Endothelial cell of umbilical vein (primary cell): ENCODE results near the gene MIB2. TPM values are rescaled to one million over a fixed set of nuclear protein-coding genes. Genes with fewer than 3 reads are reported as not detected.

Source experiments
- BruUV-seq: library from RNA; stranded (reverse); fragments of 400-500 nt; replicated peaks from 2 replicates; lab custom pipeline; 2021; lab: Mats Ljungman, UMichigan
- CTCF ChIA-PET: fragments of 300-600, 350-600 bp; sonication (Branson Sonifier 250); formaldehyde crosslinking; loops from one replicate; lab custom pipeline; 2021; ENCODE audit warnings: antibody characterized with exemption, inconsistent platforms; lab: Charles Lee
- POLR2A ChIA-PET: fragments of 300-600, 350-600 bp; sonication (Branson Sonifier 250); formaldehyde crosslinking; loops from one replicate; lab custom pipeline; 2021; ENCODE audit warnings: antibody characterized with exemption, inconsistent platforms; lab: Charles Lee
- DNase-seq: peaks from one replicate; pipeline ENCODE4 v3.0.0-alpha.2; 2011; ENCODE audit warnings: low read depth, low spot score
- FAIRE-seq: peaks from 2 replicates; lab custom pipeline; 2011; peaks lifted over from hg19 to GRCh38; lab: Jason Lieb, UNC
- H2AFZ ChIP-seq: 2 replicates; pipeline ENCODE4 v1.6.0; 2012; ENCODE audit warnings: low read depth, low read length, control low read depth, inconsistent platforms
- H3K27ac ChIP-seq: 2 replicates; pipeline ENCODE4 v1.5.1; 2011; ENCODE audit warnings: low read depth, mild to moderate bottlenecking, control low read depth, low read length, moderate library complexity; ENCODE audit not compliant: insufficient read depth
- H3K27me3 ChIP-seq, 2 experiments: 2 replicates each; pipeline versions ENCODE4 v1.6.0 to v1.6.1; 2011; ENCODE audit warnings: low read length in 2 of 2, mixed read lengths in 1 of 2; ENCODE audit not compliant: control insufficient read depth in 2 of 2, insufficient read depth in 2 of 2
- H3K36me3 ChIP-seq, 2 experiments: 2 replicates in 1 of 2; 3 replicates in 1 of 2; pipeline ENCODE4 v1.5.1; 2011; ENCODE audit warnings: low read length in 2 of 2, mild to moderate bottlenecking in 1 of 2, moderate library complexity in 1 of 2; ENCODE audit not compliant: control insufficient read depth in 2 of 2, insufficient read depth in 2 of 2; ENCODE audit errors: extremely low read depth in 1 of 2
- H3K4me1 ChIP-seq: 3 replicates; pipeline ENCODE4 v1.5.1; 2011; ENCODE audit warnings: mild to moderate bottlenecking, low read length; ENCODE audit not compliant: control insufficient read depth, insufficient read depth; ENCODE audit errors: extremely low read depth
- H3K4me2 ChIP-seq: 2 replicates; pipeline ENCODE4 v1.6.1; 2011; ENCODE audit warnings: low read length, control low read depth, mixed read lengths; ENCODE audit not compliant: insufficient read depth
- H3K4me3 ChIP-seq, 3 experiments: fragments of 200-600 bp in 1 of 3; sonication (generic), shearing (Covaris generic) in 1 of 3; replicated peaks in 1 of 3; 2 replicates each; pipeline ENCODE4 v1.5.1; 2011 to 2016; ENCODE audit warnings: control low read depth in 3 of 3, low read length in 3 of 3, mild to moderate bottlenecking in 2 of 3, inconsistent platforms in 1 of 3, low read depth in 1 of 3, moderate library complexity in 1 of 3; ENCODE audit not compliant: insufficient read depth in 1 of 3
- H3K79me2 ChIP-seq: 2 replicates; pipeline ENCODE4 v1.6.0; 2012; ENCODE audit warnings: low read length, inconsistent platforms; ENCODE audit not compliant: control insufficient read depth, insufficient read depth
- H3K9ac ChIP-seq: replicated peaks from 2 replicates; pipeline ENCODE3; 2011; ENCODE audit warnings: low read length, control low read depth; ENCODE audit not compliant: insufficient read depth; ENCODE audit errors: extremely low read depth
- H3K9me1 ChIP-seq: replicated peaks from 3 replicates; pipeline ENCODE4 v1.6.0; 2011; ENCODE audit warnings: mild to moderate bottlenecking, low read length; ENCODE audit not compliant: control insufficient read depth, insufficient read depth; ENCODE audit errors: extremely low read depth
- H3K9me3 ChIP-seq: replicated peaks from 2 replicates; pipeline ENCODE4 v1.5.1; 2012; ENCODE audit warnings: low read length, inconsistent platforms; ENCODE audit not compliant: control insufficient read depth, insufficient read depth
- H4K20me1 ChIP-seq: replicated peaks from 2 replicates; pipeline ENCODE3; 2011; ENCODE audit warnings: mild to moderate bottlenecking, low read length; ENCODE audit not compliant: control insufficient read depth, insufficient read depth; ENCODE audit errors: extremely low read depth
- EZH2 ChIP-seq: IDR thresholded peaks from 2 replicates; pipeline ENCODE4 v1.6.1; 2012; ENCODE audit warnings: borderline replicate concordance, low read depth, mild to moderate bottlenecking, moderate library complexity, low read length, inconsistent platforms; ENCODE audit not compliant: severe bottlenecking
- FOS ChIP-seq: IDR thresholded peaks from 2 replicates; pipeline ENCODE4 v1.6.1; 2011; ENCODE audit warnings: mild to moderate bottlenecking, low read length, moderate library complexity, borderline replicate concordance; ENCODE audit not compliant: insufficient read depth
- GATA2 ChIP-seq: IDR thresholded peaks from 2 replicates; pipeline ENCODE4 v1.7.0; 2011; ENCODE audit warnings: low read depth, mild to moderate bottlenecking, moderate library complexity, mixed read lengths, low read length; ENCODE audit not compliant: insufficient read length, insufficient read depth
- JUN ChIP-seq: IDR thresholded peaks from 2 replicates; pipeline ENCODE4 v1.6.1; 2011; ENCODE audit warnings: borderline replicate concordance, low read depth; ENCODE audit not compliant: insufficient read length, insufficient read depth
- MYC ChIP-seq: IDR thresholded peaks from one replicate; pipeline ENCODE4 v1.6.1; 2011; ENCODE audit warnings: mild to moderate bottlenecking, low read depth, low read length
- POLR2A ChIP-seq: IDR thresholded peaks from 2 replicates; pipeline ENCODE4 v1.6.1; 2012; ENCODE audit warnings: low read depth, mild to moderate bottlenecking, control low read depth, low read length
- POLR2AphosphoS5 ChIP-seq: IDR thresholded peaks from 2 replicates; pipeline ENCODE4 v1.6.1; 2012; ENCODE audit warnings: low read depth, mild to moderate bottlenecking, control low read depth, low read length, moderate library complexity; ENCODE audit not compliant: insufficient read depth
- dilution Hi-C: fragments of 300-500 bp; cut with MboI; formaldehyde crosslinking; loops from one replicate; pipeline ENCODE4 v1.15.0; 2019; ENCODE audit warnings: low sequenced_read_pairs; ENCODE audit not compliant: extremely low pct_ligation_motif_present
- intact Hi-C: fragments of 100-400 bp; cut with micrococcal nuclease; formaldehyde crosslinking; loops from one replicate; pipeline ENCODE4 v1.10.0; 2022
- polyA plus RNA-seq, 4 experiments: library from polyadenylated mRNA; depleted of rRNA in 3 of 4; stranded (reverse) in 3 of 4; unstranded in 1 of 4; fragments of >200 nt; gene quantifications; 2 replicates each; pipeline versions ENCODE4 v1.2.1 to v1.2.3, GENCODE V29; 2011 to 2012; ENCODE audit warnings: missing spikeins in 1 of 4
- total RNA-seq: library from RNA; stranded (reverse); gene quantifications from 2 replicates; pipeline ENCODE4 v1.2.3, GENCODE V29; 2021
- TF ChIP-seq, protein P1 (sequence below), 2 donors: IDR thresholded peaks; 1 replicate in 1 of 2; 2 replicates in 1 of 2; pipeline ENCODE4 v1.5.1; 2011; ENCODE audit warnings: low read length in 2 of 2, mild to moderate bottlenecking in 2 of 2, moderate library complexity in 2 of 2, control low read depth in 1 of 2, inconsistent platforms in 1 of 2, low read depth in 1 of 2; ENCODE audit not compliant: insufficient read depth in 1 of 2; ENCODE audit errors: extremely low read depth in 1 of 2
- TF ChIP-seq, protein P2 (sequence below): IDR thresholded peaks from 2 replicates; pipeline ENCODE4 v1.6.1; 2011; ENCODE audit not compliant: insufficient read depth, insufficient read length

MIB2 gene
- total and polyA plus RNA-seq, 2 donors (not counting 3 experiments of a cell fraction or from before 2014, with no cell fraction given) = 25.9 to 45.0 TPM

DNA sequence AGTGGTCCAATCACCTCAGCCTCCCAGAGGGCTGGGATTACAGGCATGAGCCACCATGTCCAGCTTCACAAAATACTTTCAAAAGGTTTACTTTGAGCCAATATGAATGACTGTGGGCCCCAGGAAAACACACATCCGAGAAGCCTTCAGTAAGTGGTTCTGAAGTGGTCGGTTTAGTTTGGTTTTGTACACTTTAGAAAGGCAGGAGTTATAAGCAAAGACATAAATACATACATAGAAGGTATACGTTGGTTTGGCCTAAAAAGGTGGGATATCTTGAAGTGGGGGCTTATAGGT lies 3.2 kb upstream of the MIB2 start:
- H3K4me3 ChIP-seq = no peak overlapping the region
- no peaks in the 10 kb centered on the region for H3K27me3 ChIP-seq
- H3K4me1 ChIP-seq = peaks cover 16% of the 10 kb centered on the region
- no peak overlapping the region for H3K4me2 ChIP-seq
- BruUV-seq = no TSS peak
- intact Hi-C loops (no loop called here), dilution Hi-C loops (no loop called here)
- TF ChIP-seq, protein P1, sequence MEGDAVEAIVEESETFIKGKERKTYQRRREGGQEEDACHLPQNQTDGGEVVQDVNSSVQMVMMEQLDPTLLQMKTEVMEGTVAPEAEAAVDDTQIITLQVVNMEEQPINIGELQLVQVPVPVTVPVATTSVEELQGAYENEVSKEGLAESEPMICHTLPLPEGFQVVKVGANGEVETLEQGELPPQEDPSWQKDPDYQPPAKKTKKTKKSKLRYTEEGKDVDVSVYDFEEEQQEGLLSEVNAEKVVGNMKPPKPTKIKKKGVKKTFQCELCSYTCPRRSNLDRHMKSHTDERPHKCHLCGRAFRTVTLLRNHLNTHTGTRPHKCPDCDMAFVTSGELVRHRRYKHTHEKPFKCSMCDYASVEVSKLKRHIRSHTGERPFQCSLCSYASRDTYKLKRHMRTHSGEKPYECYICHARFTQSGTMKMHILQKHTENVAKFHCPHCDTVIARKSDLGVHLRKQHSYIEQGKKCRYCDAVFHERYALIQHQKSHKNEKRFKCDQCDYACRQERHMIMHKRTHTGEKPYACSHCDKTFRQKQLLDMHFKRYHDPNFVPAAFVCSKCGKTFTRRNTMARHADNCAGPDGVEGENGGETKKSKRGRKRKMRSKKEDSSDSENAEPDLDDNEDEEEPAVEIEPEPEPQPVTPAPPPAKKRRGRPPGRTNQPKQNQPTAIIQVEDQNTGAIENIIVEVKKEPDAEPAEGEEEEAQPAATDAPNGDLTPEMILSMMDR (IDR thresholded peaks at IDR 0.05; ENCODE audit: extremely low read depth in 1 of 2, insufficient read depth in 1 of 2, low read depth in 1 of 2, low read length in 2 of 2) = no peak
- no peak for TF ChIP-seq POLR2A
- TF ChIP-seq, protein P2, sequence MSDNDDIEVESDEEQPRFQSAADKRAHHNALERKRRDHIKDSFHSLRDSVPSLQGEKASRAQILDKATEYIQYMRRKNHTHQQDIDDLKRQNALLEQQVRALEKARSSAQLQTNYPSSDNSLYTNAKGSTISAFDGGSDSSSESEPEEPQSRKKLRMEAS = no peak
- TF ChIP-seq GATA2 = no peak
- TF ChIP-seq MYC = no peak
- TF ChIP-seq FOS = no peak
- TF ChIP-seq POLR2AphosphoS5 = no peak
- TF ChIP-seq EZH2 = no peak
- TF ChIP-seq JUN = no peak
- DNase-seq (no peak), FAIRE-seq (no peak)
- H2AFZ ChIP-seq = no peak overlapping the region
- H3K9ac ChIP-seq = no peak overlapping the region
- ChIA-PET CTCF (no interaction called here), POLR2A (no interaction called here)
- no peaks in the 10 kb centered on the region for H3K9me1 ChIP-seq
- H3K79me2 ChIP-seq = peaks cover 3% of the 10 kb centered on the region
- no peaks in the 10 kb centered on the region for H3K9me3 ChIP-seq
- H4K20me1 ChIP-seq = no peaks in the 10 kb centered on the region
- no peak overlapping the region for H3K27ac ChIP-seq
- H3K36me3 ChIP-seq = no peaks in the 10 kb centered on the region
